Mucosa of descending colon (tissue), 3 donors: ENCODE data around the gene FBXL17. TPM values are rescaled to one million over a fixed set of nuclear protein-coding genes. Genes with fewer than 3 reads are reported as not detected.

ENCODE experiments used
- ATAC-seq: fragments of 200-7000 bp; cut with Tn5 transposase; one replicate; pipeline ENCODE4 v1.9.1; 2020; ENCODE audit warnings: mild to moderate bottlenecking, moderate library complexity
- DNase-seq, 3 donors: peaks; one replicate each; pipeline ENCODE4 v3.0.0-alpha.2; 2020
- H3K36me3 ChIP-seq: fragments of 200-600 bp; one replicate; pipeline ENCODE4 v1.8.0; 2021; ENCODE audit warnings: low read depth, mild to moderate bottlenecking
- H3K4me1 ChIP-seq: fragments of 200-600 bp; one replicate; pipeline ENCODE4 v1.8.0; 2021; ENCODE audit warnings: low read depth, mild to moderate bottlenecking
- H3K4me3 ChIP-seq: fragments of 200-600 bp; one replicate; pipeline ENCODE4 v1.8.0; 2021; ENCODE audit warnings: mild to moderate bottlenecking
- H3K9me3 ChIP-seq: fragments of 200-600 bp; one replicate; pipeline ENCODE4 v1.8.0; 2021; ENCODE audit warnings: mild to moderate bottlenecking
- CTCF ChIP-seq: fragments of 200-600 bp; IDR thresholded peaks from one replicate; pipeline ENCODE4 v1.8.0; 2022; ENCODE audit warnings: antibody characterized with exemption, mild to moderate bottlenecking
- intact Hi-C, 2 donors: fragments of 100-400 bp; cut with DNase I in 1 of 2; cut with micrococcal nuclease in 1 of 2; formaldehyde crosslinking; loops; one replicate each; pipeline versions ENCODE4 v1.11.0 to v1.11.1; 2022; cut with DNase I, micrococcal nuclease
- total RNA-seq, 3 donors: library from RNA; stranded (reverse); fragmentation: NEBNext Ultra II Directional in 2 of 3; extraction: Animal tissue kit (Norgen Biotek cat#: 25700) in 2 of 3; gene quantifications; one replicate each; pipeline versions ENCODE4 v1.2.1 to v1.2.4, GENCODE V29; 2021 to 2023
- donor health status: DM: no; HTN: no; CAD: no; lungs with moderate emphysema.
- donor health status: DM: no; HTN: no; CAD: no.
- donor health status: DM: no; HTN: yes; CAD: no.

Gene FBXL17
- total RNA-seq, 3 donors from 2014 or later: 22.8 to 25.6 (median 23.8) TPM

GRCh38 chr5:108341866-108342265, 40.0 kb downstream of the FBXL17 start:
- Histone ChIP-seq H3K36me3 (no peaks in the 10 kb centered on the region), H3K4me3 (no peak overlapping the region), H3K4me1 (peaks cover 12% of the 10 kb centered on the region), H3K9me3 (no peaks in the 10 kb centered on the region)
- DNase-seq (no peak), ATAC-seq (no peak)
- intact Hi-C loops: loop anchor here in 1 of 2 donors (10.0 kb wide), 1 partner anchor 77 kb away; no protein-coding TSS in a partner anchor
- TF ChIP-seq CTCF: no peak

GRCh38 chr5:108340131-108340530, 41.8 kb downstream of the FBXL17 start:
- Histone ChIP-seq H3K4me3 (no peak overlapping the region), H3K36me3 (no peaks in the 10 kb centered on the region), H3K9me3 (no peaks in the 10 kb centered on the region), H3K4me1 (peaks cover 8% of the 10 kb centered on the region)
- TF ChIP-seq CTCF: no peak
- DNase-seq (no peak), ATAC-seq (no peak)
- intact Hi-C loops: loop anchor here in 1 of 2 donors (10.0 kb wide), 1 partner anchor 75 kb away; no protein-coding TSS in a partner anchor

- Histone ChIP-seq H3K4me3 (no peak overlapping the region), H3K36me3 (no peaks in the 10 kb centered on the region), H3K4me1 (peaks cover 5% of the 10 kb centered on the region), H3K9me3 (no peaks in the 10 kb centered on the region)
- intact Hi-C loops: no loop called here
- DNase-seq (no peak), ATAC-seq (peak; percentile 64)
- no peak for TF ChIP-seq CTCF
Observed at GRCh38 chr5:108339220-108339619, 42.7 kb downstream of the FBXL17 start.

GRCh38 chr5:108334225-108334624, 47.7 kb downstream of the FBXL17 start:
- intact Hi-C loops: no loop called here
- no peaks in the 10 kb centered on the region for H3K4me1 ChIP-seq
- ATAC-seq (no peak), DNase-seq (no peak)
- no peak overlapping the region for H3K4me3 ChIP-seq
- no peaks in the 10 kb centered on the region for H3K36me3 ChIP-seq
- no peak for TF ChIP-seq CTCF
- H3K9me3 ChIP-seq: no peaks in the 10 kb centered on the region

- Histone ChIP-seq H3K36me3 (no peaks in the 10 kb centered on the region), H3K4me3 (no peak overlapping the region), H3K9me3 (no peaks in the 10 kb centered on the region), H3K4me1 (no peaks in the 10 kb centered on the region)
- ATAC-seq (peak; percentile 79), DNase-seq (no peak)
- no peak for TF ChIP-seq CTCF
- intact Hi-C loops: no loop called here
Observed at GRCh38 chr5:108326982-108327381, 54.9 kb downstream of the FBXL17 start.

GRCh38 chr5:108324886-108325285, 57.0 kb downstream of the FBXL17 start:
- no peak for TF ChIP-seq CTCF
- Histone ChIP-seq H3K4me3 (no peak overlapping the region), H3K36me3 (no peaks in the 10 kb centered on the region), H3K4me1 (no peaks in the 10 kb centered on the region), H3K9me3 (no peaks in the 10 kb centered on the region)
- peak; percentile 72 for ATAC-seq
- intact Hi-C loops: no loop called here
- no peak for DNase-seq
